HG03558 (cell line): ENCODE data around the gene HBA2.
"Not testable (repeated sequence)": the region's sequence is repeated elsewhere in the genome, so short reads cannot be mapped to it uniquely, and the experiment has no call there.

Experiments used
- ATAC-seq: cut with Tn5 transposase; IDR thresholded peaks from one replicate; pipeline ENCODE4 v1.9.1; 2021; ENCODE audit warnings: moderate number of reproducible peaks; ENCODE audit not compliant: unreplicated experiment; ENCODE audit errors: extremely low read depth

HBA2 gene

GRCh38 chr16:172374-172941 is at the start of gene HBA2:
TSS of gene HBA2 (plus strand) at chr16:172876. CDS start at chr16:172913, 37 bp downstream.
- ATAC-seq, result not testable (repeated sequence)

GRCh38 chr16:123558-124350 is 48.9 kb upstream of the HBA2 start:
- ATAC-seq, result not testable (repeated sequence)

- ATAC-seq, result no peak
These were observed 47.7 kb upstream of the HBA2 start for GRCh38 chr16:125011-125410.

GRCh38 chr16:129075-129474 is 43.6 kb upstream of the HBA2 start:
- ATAC-seq, result no peak

- no peak for ATAC-seq
These were observed 42.0 kb upstream of the HBA2 start for GRCh38 chr16:130533-131173.

- no peak for ATAC-seq
These were observed 40.6 kb upstream of the HBA2 start for GRCh38 chr16:132120-132519.

- ATAC-seq, result no peak
These were observed 39.0 kb upstream of the HBA2 start for GRCh38 chr16:133716-134115.

GRCh38 chr16:138049-138417 is 34.6 kb upstream of the HBA2 start:
- ATAC-seq, result no peak

- ATAC-seq, result no peak
These were observed 32.4 kb upstream of the HBA2 start for GRCh38 chr16:140175-140857.

- ATAC-seq, result no peak
These were observed 30.2 kb upstream of the HBA2 start for GRCh38 chr16:142405-142967.

GRCh38 chr16:143047-143446 is 29.6 kb upstream of the HBA2 start:
- ATAC-seq, result no peak

- no peak for ATAC-seq
These were observed 29.2 kb upstream of the HBA2 start for GRCh38 chr16:143456-143855.

GRCh38 chr16:144797-145252 is 27.9 kb upstream of the HBA2 start:
- no peak for ATAC-seq

GRCh38 chr16:146646-147045 is 26.0 kb upstream of the HBA2 start:
- ATAC-seq, result no peak

GRCh38 chr16:149024-149660 is 23.5 kb upstream of the HBA2 start:
- no peak for ATAC-seq

GRCh38 chr16:152141-153128 is 20.2 kb upstream of the HBA2 start, which contains the start of gene HBZ:
TSS of gene HBZ (plus strand) at chr16:152644. CDS start at chr16:152910, 266 bp downstream.
- no peak for ATAC-seq

- ATAC-seq, result not testable (repeated sequence)
These were observed 19.6 kb upstream of the HBA2 start for GRCh38 chr16:153129-153521.

GRCh38 chr16:153550-154216 is 19.0 kb upstream of the HBA2 start:
- ATAC-seq, result not testable (repeated sequence)
